Mammary epithelial cell (primary cell): ENCODE data around the gene PRKAA2.

ENCODE experiments used
- EZH2 ChIP-seq: IDR thresholded peaks from 2 replicates; pipeline ENCODE4 v1.6.1; 2012; ENCODE audit warnings: low read length, inconsistent platforms, borderline replicate concordance
- TF ChIP-seq, protein P1 (sequence below), 2 donors: IDR thresholded peaks in 1 of 2; conservative IDR thresholded peaks in 1 of 2; 2 replicates each; pipeline ENCODE4 v1.5.1; 2011 to 2012; ENCODE audit warnings: inconsistent platforms in 2 of 2, low read length in 2 of 2, mild to moderate bottlenecking in 2 of 2, control low read depth in 1 of 2, low read depth in 1 of 2; ENCODE audit not compliant: insufficient read depth in 1 of 2; ENCODE audit errors: extremely low read depth in 1 of 2

DNA sequence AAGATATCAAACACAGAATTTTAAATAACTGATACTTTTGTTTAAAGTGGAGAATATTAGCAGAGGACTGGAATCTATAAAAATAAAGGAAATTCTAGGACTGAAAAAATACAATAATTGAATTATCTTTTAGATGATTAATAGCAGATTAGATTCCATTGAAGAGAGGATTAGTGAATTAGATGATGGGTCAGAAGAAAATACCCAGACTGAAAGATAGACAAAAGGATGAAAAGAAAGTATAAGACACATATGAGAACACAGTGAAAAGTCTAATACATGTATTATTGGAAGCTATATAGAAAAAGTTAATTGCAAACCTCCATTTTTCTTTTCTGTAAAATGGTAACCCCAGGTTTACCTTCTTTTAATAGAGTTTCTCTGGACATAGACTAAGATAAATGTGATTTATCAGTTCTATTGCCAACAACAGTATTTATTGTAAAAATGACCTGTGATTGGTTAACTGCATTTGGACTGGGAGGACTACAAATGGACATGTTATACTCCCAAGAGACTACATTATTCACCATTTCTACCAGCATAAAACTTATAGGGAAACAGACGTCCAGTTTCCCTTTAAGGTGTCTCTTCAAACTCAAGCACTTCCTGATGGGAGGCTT is 11.0 kb downstream of the PRKAA2 start:
- TF ChIP-seq, protein P1, sequence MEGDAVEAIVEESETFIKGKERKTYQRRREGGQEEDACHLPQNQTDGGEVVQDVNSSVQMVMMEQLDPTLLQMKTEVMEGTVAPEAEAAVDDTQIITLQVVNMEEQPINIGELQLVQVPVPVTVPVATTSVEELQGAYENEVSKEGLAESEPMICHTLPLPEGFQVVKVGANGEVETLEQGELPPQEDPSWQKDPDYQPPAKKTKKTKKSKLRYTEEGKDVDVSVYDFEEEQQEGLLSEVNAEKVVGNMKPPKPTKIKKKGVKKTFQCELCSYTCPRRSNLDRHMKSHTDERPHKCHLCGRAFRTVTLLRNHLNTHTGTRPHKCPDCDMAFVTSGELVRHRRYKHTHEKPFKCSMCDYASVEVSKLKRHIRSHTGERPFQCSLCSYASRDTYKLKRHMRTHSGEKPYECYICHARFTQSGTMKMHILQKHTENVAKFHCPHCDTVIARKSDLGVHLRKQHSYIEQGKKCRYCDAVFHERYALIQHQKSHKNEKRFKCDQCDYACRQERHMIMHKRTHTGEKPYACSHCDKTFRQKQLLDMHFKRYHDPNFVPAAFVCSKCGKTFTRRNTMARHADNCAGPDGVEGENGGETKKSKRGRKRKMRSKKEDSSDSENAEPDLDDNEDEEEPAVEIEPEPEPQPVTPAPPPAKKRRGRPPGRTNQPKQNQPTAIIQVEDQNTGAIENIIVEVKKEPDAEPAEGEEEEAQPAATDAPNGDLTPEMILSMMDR (conservative IDR thresholded peaks at IDR 0.05 in 1 of 2, IDR thresholded peaks at IDR 0.05 in 1 of 2; ENCODE audit: extremely low read depth in 1 of 2, insufficient read depth in 1 of 2, low read depth in 1 of 2, low read length in 2 of 2) = no peak
- TF ChIP-seq EZH2 = no peak
